Nephron (organoid): ENCODE data around the gene FAM200A.

Source experiments
- H3K27ac Mint-ChIP-seq, 3 experiments: 2 replicates each; pipeline ENCODE4 v1.8.0; 2020; ENCODE audit warnings: mixed read lengths in 3 of 3, mild to moderate bottlenecking in 2 of 3, moderate library complexity in 1 of 3
- H3K27me3 Mint-ChIP-seq: 2 replicates; pipeline ENCODE4 v1.8.0; 2021; ENCODE audit warnings: low read depth, mild to moderate bottlenecking, moderate library complexity, mixed read lengths
- H3K36me3 Mint-ChIP-seq: 2 replicates; pipeline ENCODE4 v1.8.0; 2020; ENCODE audit warnings: low read depth, mixed read lengths
- H3K4me1 Mint-ChIP-seq: 2 replicates; pipeline ENCODE4 v1.8.0; 2020; ENCODE audit warnings: mixed read lengths
- H3K4me3 Mint-ChIP-seq, 3 experiments: 2 replicates each; pipeline ENCODE4 v1.8.0; 2020; ENCODE audit warnings: mild to moderate bottlenecking in 3 of 3, mixed read lengths in 3 of 3, moderate library complexity in 2 of 3
- H3K9me3 Mint-ChIP-seq: 2 replicates; pipeline ENCODE4 v1.8.0; 2020; ENCODE audit warnings: mixed read lengths
- CTCF ChIP-seq, 3 experiments: fragments of 200-600 bp; sonication (generic); IDR thresholded peaks; one replicate each; pipeline ENCODE4 v1.5.0; 2021; ENCODE audit warnings: antibody characterized with exemption in 3 of 3; ENCODE audit not compliant: unreplicated experiment in 3 of 3

Gene FAM200A

GRCh38 chr7:99561737-99562051, 9.8 kb upstream of the FAM200A start:
- peak overlapping the region in 1 of 3 experiments; percentile 12 for H3K27ac Mint-ChIP-seq
- H3K4me1 Mint-ChIP-seq, result peaks cover 20% of the 10 kb centered on the region
- no peak for TF ChIP-seq CTCF (IDR thresholded peaks at IDR 0.05; ENCODE audit: unreplicated experiment in 3 of 3)
- H3K9me3 Mint-ChIP-seq, result no peaks in the 10 kb centered on the region
- H3K27me3 Mint-ChIP-seq, result no peaks in the 10 kb centered on the region
- H3K4me3 Mint-ChIP-seq, result peak overlapping the region; percentile 57 to 71 (median 61)
- peaks cover 53% of the 10 kb centered on the region for H3K36me3 Mint-ChIP-seq

- Mint-ChIP-seq H3K27ac (peak overlapping the region; percentile 38 to 77 (median 38)), H3K4me1 (peaks cover 20% of the 10 kb centered on the region), H3K36me3 (peaks cover 51% of the 10 kb centered on the region), H3K4me3 (peak overlapping the region; percentile 95 to 98 (median 97)), H3K27me3 (no peaks in the 10 kb centered on the region), H3K9me3 (no peaks in the 10 kb centered on the region)
- no peak for TF ChIP-seq CTCF (IDR thresholded peaks at IDR 0.05; ENCODE audit: unreplicated experiment in 3 of 3)
These were observed 9.2 kb upstream of the FAM200A start for GRCh38 chr7:99560834-99561736.

GRCh38 chr7:99559175-99559915, 7.4 kb upstream of the FAM200A start:
- Mint-ChIP-seq H3K27me3 (no peaks in the 10 kb centered on the region), H3K9me3 (no peaks in the 10 kb centered on the region), H3K36me3 (peaks cover 45% of the 10 kb centered on the region), H3K4me1 (peaks cover 20% of the 10 kb centered on the region), H3K27ac (peak overlapping the region; percentile 90 to 99 (median 97)), H3K4me3 (peak overlapping the region; percentile 95 to 98 (median 97))
- no peak for TF ChIP-seq CTCF (IDR thresholded peaks at IDR 0.05; ENCODE audit: unreplicated experiment in 3 of 3)

GRCh38 chr7:99558306-99559174, 6.6 kb upstream of the FAM200A start, which contains the start of gene ZNF655:
TSS of gene ZNF655 (plus strand) at chr7:99558642. CDS start at chr7:99560560, 1,918 bp downstream.
- no peak for TF ChIP-seq CTCF (IDR thresholded peaks at IDR 0.05; ENCODE audit: unreplicated experiment in 3 of 3)
- H3K27ac Mint-ChIP-seq, result peak within 1 kb of the TSS; percentile 90 to 99 (median 97)
- peaks cover 20% of the 10 kb centered on the region for H3K4me1 Mint-ChIP-seq
- H3K4me3 Mint-ChIP-seq, result peak within 1 kb of the TSS; percentile 95 to 98 (median 97)
- no peaks in the 10 kb centered on the region for H3K9me3 Mint-ChIP-seq
- H3K27me3 Mint-ChIP-seq, result no peaks in the 10 kb centered on the region
- peaks cover 41% of the 10 kb centered on the region for H3K36me3 Mint-ChIP-seq

GRCh38 chr7:99557940-99558305, 6.0 kb upstream of the FAM200A start:
- Mint-ChIP-seq H3K4me1 (peaks cover 24% of the 10 kb centered on the region), H3K4me3 (peak overlapping the region; percentile 95 to 98 (median 97)), H3K9me3 (no peaks in the 10 kb centered on the region), H3K27ac (peak overlapping the region; percentile 90 to 99 (median 97)), H3K27me3 (no peaks in the 10 kb centered on the region), H3K36me3 (peaks cover 43% of the 10 kb centered on the region)
- TF ChIP-seq CTCF (IDR thresholded peaks at IDR 0.05; ENCODE audit: unreplicated experiment in 3 of 3), result no peak
